Loucy (cell line): Measurements from ENCODE around the gene PSAPL1.

Source experiments
- EZH2phosphoT487 ChIP-seq: fragments of 200-600 bp; IDR thresholded peaks from 2 replicates; pipeline ENCODE4 v1.6.1; 2018; ENCODE audit warnings: antibody characterized with exemption, mild to moderate bottlenecking, moderate library complexity, borderline replicate concordance
- TF ChIP-seq, protein P1 (sequence below): fragments of 200-600 bp; sonication (generic); conservative IDR thresholded peaks from 2 replicates; pipeline ENCODE4 v1.5.1; 2014; ENCODE audit warnings: mild to moderate bottlenecking, antibody characterized with exemption, low read length

DNA sequence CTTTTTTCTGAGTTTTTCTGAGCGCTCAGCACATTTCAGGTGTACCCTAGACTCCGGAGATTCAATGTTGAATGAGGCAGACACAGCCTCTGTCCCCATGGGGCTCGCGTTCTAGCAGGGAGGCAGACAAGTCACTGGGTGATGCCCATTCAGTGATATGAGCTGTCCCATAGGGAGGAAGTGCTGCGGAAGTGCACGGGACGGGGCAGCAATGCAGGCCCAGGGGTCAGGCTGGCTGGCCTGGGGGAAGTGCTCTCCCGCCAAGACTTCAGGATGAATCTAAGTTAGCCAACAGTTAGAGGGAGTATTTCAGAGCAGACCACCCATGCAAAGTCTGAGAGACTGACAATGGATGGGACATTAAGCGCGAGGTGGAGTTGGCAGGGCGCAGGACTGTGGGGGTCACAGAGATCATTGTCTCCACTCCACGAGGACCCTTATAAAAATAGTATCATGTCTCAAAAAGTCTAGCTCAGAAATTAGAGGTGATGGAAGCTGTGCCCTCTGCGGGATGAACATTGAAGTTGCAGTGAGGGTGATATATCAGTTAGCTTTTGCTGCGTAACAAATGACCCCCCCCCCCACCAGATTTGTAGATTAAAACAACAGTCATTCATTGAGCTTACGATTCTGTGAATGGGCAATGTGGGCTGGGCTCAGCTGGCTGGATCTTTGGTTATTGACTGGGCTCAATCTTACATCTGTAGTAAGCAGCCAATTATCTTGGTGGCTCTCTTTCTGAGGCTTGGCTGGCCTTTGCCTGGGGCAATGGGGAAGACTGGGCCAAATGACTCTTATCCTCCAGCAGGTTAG lies 16.4 kb downstream of the PSAPL1 start:
- TF ChIP-seq, protein P1, sequence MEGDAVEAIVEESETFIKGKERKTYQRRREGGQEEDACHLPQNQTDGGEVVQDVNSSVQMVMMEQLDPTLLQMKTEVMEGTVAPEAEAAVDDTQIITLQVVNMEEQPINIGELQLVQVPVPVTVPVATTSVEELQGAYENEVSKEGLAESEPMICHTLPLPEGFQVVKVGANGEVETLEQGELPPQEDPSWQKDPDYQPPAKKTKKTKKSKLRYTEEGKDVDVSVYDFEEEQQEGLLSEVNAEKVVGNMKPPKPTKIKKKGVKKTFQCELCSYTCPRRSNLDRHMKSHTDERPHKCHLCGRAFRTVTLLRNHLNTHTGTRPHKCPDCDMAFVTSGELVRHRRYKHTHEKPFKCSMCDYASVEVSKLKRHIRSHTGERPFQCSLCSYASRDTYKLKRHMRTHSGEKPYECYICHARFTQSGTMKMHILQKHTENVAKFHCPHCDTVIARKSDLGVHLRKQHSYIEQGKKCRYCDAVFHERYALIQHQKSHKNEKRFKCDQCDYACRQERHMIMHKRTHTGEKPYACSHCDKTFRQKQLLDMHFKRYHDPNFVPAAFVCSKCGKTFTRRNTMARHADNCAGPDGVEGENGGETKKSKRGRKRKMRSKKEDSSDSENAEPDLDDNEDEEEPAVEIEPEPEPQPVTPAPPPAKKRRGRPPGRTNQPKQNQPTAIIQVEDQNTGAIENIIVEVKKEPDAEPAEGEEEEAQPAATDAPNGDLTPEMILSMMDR: no peak
- TF ChIP-seq EZH2phosphoT487: no peak
